HepG2 (cell line): ENCODE results near the gene CBX2. TPM values are rescaled to one million over a fixed set of nuclear protein-coding genes. Genes with fewer than 3 reads are reported as not detected.

Experiments used
- ARID2 ChIP-seq: sonication (generic); formaldehyde crosslinking; IDR thresholded peaks from 2 replicates; pipeline ENCODE4 v1.8.1; 2022; ENCODE audit warnings: mild to moderate bottlenecking, missing genetic modification reagents, borderline replicate concordance
- CBX1 ChIP-seq: IDR thresholded peaks from one replicate; pipeline ENCODE4 v1.6.1; 2016; ENCODE audit warnings: antibody characterized with exemption, low read depth
- FOXP1 ChIP-seq, 2 experiments: fragments of 450-650 bp in 1 of 2; IDR thresholded peaks; 2 replicates each; pipeline ENCODE4 v1.6.1; 2017 to 2018; ENCODE audit warnings: antibody characterized with exemption in 1 of 2
- JARID2 ChIP-seq: sonication (generic); formaldehyde crosslinking; IDR thresholded peaks from 2 replicates; pipeline ENCODE4 v1.8.1; 2023; ENCODE audit warnings: missing genetic modification reagents, inconsistent platforms; ENCODE audit not compliant: insufficient replicate concordance
- MTF2 ChIP-seq: sonication (generic); formaldehyde crosslinking; IDR thresholded peaks from 2 replicates; pipeline ENCODE4 v1.5.0; 2020; ENCODE audit warnings: missing genetic modification reagents, borderline replicate concordance
- MXD1 ChIP-seq: sonication (generic); formaldehyde crosslinking; IDR thresholded peaks from 2 replicates; pipeline ENCODE4 v1.4.0; 2020; ENCODE audit warnings: mild to moderate bottlenecking, missing genetic modification reagents
- MXD4 ChIP-seq: IDR thresholded peaks from 2 replicates; pipeline ENCODE4 v1.6.1; 2016; ENCODE audit warnings: mild to moderate bottlenecking, missing biosample characterization, missing genetic modification reagents
- PCBP1 ChIP-seq: fragments of 200-400 bp; formaldehyde crosslinking; IDR thresholded peaks from 2 replicates; pipeline ENCODE4 v1.6.1; 2017; ENCODE audit warnings: mild to moderate bottlenecking, low read depth, low read length, borderline replicate concordance
- PHB2 ChIP-seq: fragments of 450-650 bp; IDR thresholded peaks from 2 replicates; pipeline ENCODE4 v1.6.1; 2018; ENCODE audit not compliant: partially characterized antibody
- PPARG ChIP-seq: conservative IDR thresholded peaks from 2 replicates; pipeline ENCODE4 v1.6.1; 2016; ENCODE audit warnings: missing biosample characterization, missing genetic modification reagents
- PTBP1 ChIP-seq: fragments of 200-400 bp; formaldehyde crosslinking; IDR thresholded peaks from 2 replicates; pipeline ENCODE4 v1.6.1; 2018; ENCODE audit warnings: low read length, low read depth; ENCODE audit not compliant: poor library complexity, severe bottlenecking
- RARG ChIP-seq: sonication (generic); formaldehyde crosslinking; IDR thresholded peaks from 2 replicates; pipeline ENCODE4 v1.4.0; 2020; ENCODE audit warnings: low read depth, mild to moderate bottlenecking, missing genetic modification reagents
- RNF219 ChIP-seq: sonication (generic); formaldehyde crosslinking; IDR thresholded peaks from 2 replicates; pipeline ENCODE4 v1.5.0; 2020; ENCODE audit warnings: mild to moderate bottlenecking, missing genetic modification reagents
- SP2 ChIP-seq: sonication (generic); formaldehyde crosslinking; IDR thresholded peaks from 2 replicates; pipeline ENCODE4 v1.5.1; 2020; ENCODE audit warnings: mild to moderate bottlenecking, missing genetic modification reagents
- TEF ChIP-seq: sonication (generic); formaldehyde crosslinking; IDR thresholded peaks from 2 replicates; pipeline ENCODE4 v1.5.0; 2020; ENCODE audit warnings: missing genetic modification reagents
- TFE3 ChIP-seq: IDR thresholded peaks from 2 replicates; pipeline ENCODE4 v1.6.1; 2016
- TOE1 ChIP-seq: sonication (generic); formaldehyde crosslinking; IDR thresholded peaks from 2 replicates; pipeline ENCODE4 v1.4.0; 2020; ENCODE audit warnings: mild to moderate bottlenecking, missing genetic modification reagents
- ZKSCAN1 ChIP-seq: fragments of 150-350 bp; IDR thresholded peaks from 2 replicates; pipeline ENCODE4 v1.6.1; 2014; ENCODE audit warnings: low read length
- ZMYM4 ChIP-seq: sonication (generic); formaldehyde crosslinking; IDR thresholded peaks from 2 replicates; pipeline ENCODE4 v1.8.1; 2023; ENCODE audit warnings: mild to moderate bottlenecking, missing genetic modification reagents
- ZNF207 ChIP-seq: fragments of 450-650 bp; IDR thresholded peaks from 2 replicates; pipeline ENCODE4 v1.6.1; 2016; ENCODE audit warnings: antibody characterized with exemption, borderline replicate concordance
- ZNF331 ChIP-seq: sonication (generic); formaldehyde crosslinking; IDR thresholded peaks from 2 replicates; pipeline ENCODE4 v1.4.0; 2020; ENCODE audit warnings: missing genetic modification reagents
- ZNF430 ChIP-seq: sonication (generic); formaldehyde crosslinking; IDR thresholded peaks from 2 replicates; pipeline ENCODE4 v1.9.0; 2021; ENCODE audit warnings: mild to moderate bottlenecking, missing genetic modification reagents
- ZNF552 ChIP-seq: sonication (generic); formaldehyde crosslinking; IDR thresholded peaks from 2 replicates; pipeline ENCODE4 v1.9.0; 2022; ENCODE audit warnings: missing genetic modification reagents, mild to moderate bottlenecking, borderline replicate concordance
- ZNF740 ChIP-seq: sonication (generic); formaldehyde crosslinking; IDR thresholded peaks from 2 replicates; pipeline ENCODE4 v1.4.0; 2020; ENCODE audit warnings: missing genetic modification reagents
- ZNF761 ChIP-seq: sonication (generic); formaldehyde crosslinking; conservative IDR thresholded peaks from 2 replicates; pipeline ENCODE4 v1.4.0; 2020; ENCODE audit warnings: mild to moderate bottlenecking, missing genetic modification reagents
- ZNF768 ChIP-seq: sonication (generic); formaldehyde crosslinking; IDR thresholded peaks from 2 replicates; pipeline ENCODE4 v1.4.0; 2020; ENCODE audit warnings: missing genetic modification reagents
- polyA plus RNA-seq, 8 experiments: library from polyadenylated mRNA; depleted of rRNA in 3 of 8; stranded (reverse) in 7 of 8; unstranded in 1 of 8; fragments of >200 nt; fragmentation: Illumina TruSeq in 4 of 8; extraction: Trizol in 4 of 8; gene quantifications; 2 replicates each; pipeline versions ENCODE4 v1.2.1 to v1.2.3, GENCODE V29; 2011 to 2016; ENCODE audit warnings: low read depth in 4 of 8, missing spikeins in 1 of 8, mixed read lengths in 1 of 8; ENCODE audit not compliant: insufficient read depth in 1 of 8
- total RNA-seq, 5 experiments: library from RNA; depleted of rRNA; stranded (reverse); fragments of >200 nt; fragmentation: Illumina TruSeq; extraction: Trizol; gene quantifications; 2 replicates each; pipeline ENCODE4 v1.2.3, GENCODE V29; 2016; ENCODE audit warnings: low read depth in 1 of 5

CBX2 gene
- total and polyA plus RNA-seq, 2 of the 13 experiments (the other 11 are each of a cell fraction or from before 2014, with no cell fraction given): 14.5 to 31.1 TPM

- no peak; the same call in 1 of the 2 replicates for TF ChIP-seq RNF219 (CRISPR knock-in tag)
- TF ChIP-seq MXD1 (CRISPR knock-in tag): no peak
- peak; percentile 45; the same call in 1 of the 2 replicates for TF ChIP-seq ZMYM4 (CRISPR knock-in tag)
- no peak; the same call in none of the 2 replicates for TF ChIP-seq ZNF740 (CRISPR knock-in tag)
- TF ChIP-seq SP2 (CRISPR knock-in tag): no peak
- TF ChIP-seq RARG (CRISPR knock-in tag): no peak
- peak; percentile 61; the same call in 1 of the 2 replicates for TF ChIP-seq ZNF552 (CRISPR knock-in tag)
- TF ChIP-seq ZNF761 (CRISPR knock-in tag): no peak
- 0 out of 2 replicates have a peak, but pooled peaks have one; percentile 32 for TF ChIP-seq PPARG (CRISPR knock-in tag)
- no peak for TF ChIP-seq ARID2 (CRISPR knock-in tag)
- no peak for TF ChIP-seq TEF (CRISPR knock-in tag)
- peak; percentile 51 for TF ChIP-seq JARID2 (CRISPR knock-in tag)
- TF ChIP-seq PHB2: no peak
- no peak for TF ChIP-seq PCBP1
- peak; percentile 69; the same call in 1 of the 2 replicates for TF ChIP-seq ZKSCAN1
- TF ChIP-seq FOXP1 (IDR thresholded peaks at IDR 0.05): no peak
- no peak for TF ChIP-seq FOXP1 (CRISPR knock-in tag; IDR thresholded peaks at IDR 0.05)
- TF ChIP-seq ZNF207: no peak
- TF ChIP-seq PTBP1: no peak
- no peak for TF ChIP-seq TOE1
- TF ChIP-seq ZNF768: no peak
- TF ChIP-seq ZNF331: peak; percentile 40; the same call in 1 of the 2 replicates
- TF ChIP-seq TFE3: no peak; the same call in 1 of the 2 replicates
- no peak for TF ChIP-seq ZNF430 (CRISPR knock-in tag)
- TF ChIP-seq CBX1: no peak
- TF ChIP-seq MTF2 (CRISPR knock-in tag): no peak
- no peak for TF ChIP-seq MXD4
Observed at GRCh38 chr17:79808763-79809529, 31.0 kb downstream of the CBX2 start (continued).
